ENCODE data around the gene AGXT.

The AGXT gene

DNA sequence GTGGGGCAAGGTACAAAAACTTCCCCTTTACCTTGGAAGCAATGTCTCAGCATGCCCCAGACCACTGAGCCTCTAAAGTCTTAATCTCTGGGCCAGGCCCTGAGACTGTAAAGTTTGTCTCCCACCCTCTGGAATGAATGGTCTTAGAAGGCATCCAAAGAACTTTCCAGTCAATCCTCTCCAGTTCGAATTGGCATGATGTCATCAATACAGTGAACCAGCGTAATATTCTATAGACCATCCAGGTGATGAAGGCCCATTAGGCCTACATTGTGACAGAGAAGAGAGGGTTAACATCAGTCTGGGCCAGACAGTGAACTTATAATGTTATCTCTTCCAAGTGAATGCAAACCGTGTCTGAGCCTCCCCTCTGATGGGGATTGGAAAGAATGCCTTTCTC, 16.1 kb downstream of the AGXT start:
- no peak overlapping the region for H3K4me3 ChIP-seq (ENCODE audit: low read depth, low read length)
- TF ChIP-seq, protein P1, sequence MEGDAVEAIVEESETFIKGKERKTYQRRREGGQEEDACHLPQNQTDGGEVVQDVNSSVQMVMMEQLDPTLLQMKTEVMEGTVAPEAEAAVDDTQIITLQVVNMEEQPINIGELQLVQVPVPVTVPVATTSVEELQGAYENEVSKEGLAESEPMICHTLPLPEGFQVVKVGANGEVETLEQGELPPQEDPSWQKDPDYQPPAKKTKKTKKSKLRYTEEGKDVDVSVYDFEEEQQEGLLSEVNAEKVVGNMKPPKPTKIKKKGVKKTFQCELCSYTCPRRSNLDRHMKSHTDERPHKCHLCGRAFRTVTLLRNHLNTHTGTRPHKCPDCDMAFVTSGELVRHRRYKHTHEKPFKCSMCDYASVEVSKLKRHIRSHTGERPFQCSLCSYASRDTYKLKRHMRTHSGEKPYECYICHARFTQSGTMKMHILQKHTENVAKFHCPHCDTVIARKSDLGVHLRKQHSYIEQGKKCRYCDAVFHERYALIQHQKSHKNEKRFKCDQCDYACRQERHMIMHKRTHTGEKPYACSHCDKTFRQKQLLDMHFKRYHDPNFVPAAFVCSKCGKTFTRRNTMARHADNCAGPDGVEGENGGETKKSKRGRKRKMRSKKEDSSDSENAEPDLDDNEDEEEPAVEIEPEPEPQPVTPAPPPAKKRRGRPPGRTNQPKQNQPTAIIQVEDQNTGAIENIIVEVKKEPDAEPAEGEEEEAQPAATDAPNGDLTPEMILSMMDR (IDR thresholded peaks at IDR 0.05; ENCODE audit: low read depth, low read length): no peak

DNA sequence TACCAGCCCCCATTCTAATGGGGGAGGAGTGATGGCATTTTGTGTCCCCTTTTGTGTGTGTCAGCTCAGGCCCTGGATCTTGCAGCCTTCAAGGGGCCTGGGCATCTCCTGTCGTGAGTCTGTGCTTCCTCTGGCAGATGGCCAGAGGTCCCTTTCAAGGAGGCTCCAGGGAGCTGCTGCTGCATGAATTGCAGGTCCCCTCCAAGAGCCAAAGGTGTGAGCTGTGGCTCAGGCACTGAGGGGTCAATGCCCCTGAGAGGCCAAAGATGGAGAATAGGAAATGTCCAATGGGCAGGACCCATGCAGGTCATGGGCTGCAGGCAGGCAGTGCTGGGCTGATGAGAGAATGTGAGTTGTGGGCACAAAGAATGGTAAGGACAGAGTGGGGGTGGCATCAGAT, 16.9 kb downstream of the AGXT start:
- no peak overlapping the region for H3K4me3 ChIP-seq (ENCODE audit: low read depth, low read length)
- TF ChIP-seq, protein P1 (IDR thresholded peaks at IDR 0.05; ENCODE audit: low read depth, low read length): no peak

DNA sequence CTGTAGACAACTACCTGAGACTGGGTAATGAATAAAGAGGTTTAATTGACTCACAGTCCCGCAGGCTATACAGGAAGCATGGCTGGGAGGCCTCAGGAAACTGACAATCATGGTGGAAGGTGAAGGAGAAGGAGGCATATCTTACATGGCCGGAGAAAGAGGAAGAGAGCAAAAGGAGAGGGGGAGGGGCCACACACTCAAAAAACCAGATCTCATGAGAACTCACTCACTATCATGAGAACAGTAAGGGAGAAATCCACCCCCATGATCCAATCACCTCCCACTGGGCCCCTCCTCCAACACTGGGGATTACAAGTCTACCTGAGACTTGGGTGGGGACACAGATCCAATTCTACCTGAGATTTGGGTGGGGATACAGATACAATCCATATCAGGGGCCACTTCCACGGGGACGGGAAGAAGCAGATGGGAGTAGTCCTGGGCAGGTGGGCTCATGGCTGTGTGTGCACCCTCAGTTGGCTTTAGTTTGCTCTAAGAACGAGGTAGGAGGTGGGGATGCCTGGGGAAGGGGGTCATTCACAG, 17.5 kb downstream of the AGXT start:
- H3K4me3 ChIP-seq (ENCODE audit: low read depth, low read length): no peak overlapping the region
- TF ChIP-seq, protein P1 (IDR thresholded peaks at IDR 0.05; ENCODE audit: low read depth, low read length): no peak

DNA sequence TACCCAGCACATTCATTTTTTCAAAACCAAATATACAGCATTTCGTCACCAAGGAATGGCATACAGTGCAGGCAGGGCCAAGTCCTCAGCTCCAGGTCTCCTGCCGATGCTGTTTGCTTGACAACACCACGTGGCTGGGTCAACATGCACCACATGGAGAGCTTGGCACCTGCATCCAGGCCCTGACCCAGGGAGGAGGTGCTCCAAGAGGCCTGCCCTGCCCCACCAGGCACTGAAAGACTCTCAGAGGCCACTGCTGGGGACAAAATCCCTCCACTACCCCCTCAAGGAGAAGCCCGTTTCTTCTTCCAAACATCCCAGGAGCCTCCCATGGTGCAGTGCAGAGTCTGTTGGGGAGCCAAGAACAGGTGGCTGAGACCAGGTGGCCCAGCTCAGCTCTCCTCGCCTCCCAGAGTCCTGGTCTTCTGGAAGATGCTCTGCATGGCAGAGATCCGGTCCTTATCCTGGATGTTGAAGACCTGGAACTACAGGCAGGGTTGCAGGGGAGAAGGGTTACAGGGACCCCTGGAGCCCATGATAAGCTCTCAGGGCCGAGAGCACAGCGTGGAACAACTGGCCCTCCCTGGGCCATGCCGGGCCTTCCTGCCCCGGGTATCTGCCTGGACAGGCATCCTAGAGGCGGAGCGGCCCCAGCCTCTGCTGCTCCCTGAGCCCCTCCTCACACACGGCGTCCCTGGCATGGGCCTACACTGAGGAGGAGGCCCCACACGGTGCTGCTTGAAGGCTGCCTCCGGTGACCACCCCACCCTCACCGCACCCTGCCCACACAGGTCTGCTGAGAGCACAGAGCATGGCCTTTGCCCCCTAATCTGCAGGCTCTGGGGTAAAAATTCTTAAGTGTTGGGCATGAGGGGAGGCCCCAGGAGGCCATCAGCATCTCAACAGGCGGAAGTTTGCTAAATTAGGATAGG, 18.3 kb downstream of the AGXT start:
- no peak overlapping the region for H3K4me3 ChIP-seq (ENCODE audit: low read depth, low read length)
- TF ChIP-seq, protein P1 (IDR thresholded peaks at IDR 0.05; ENCODE audit: low read depth, low read length): no peak

DNA sequence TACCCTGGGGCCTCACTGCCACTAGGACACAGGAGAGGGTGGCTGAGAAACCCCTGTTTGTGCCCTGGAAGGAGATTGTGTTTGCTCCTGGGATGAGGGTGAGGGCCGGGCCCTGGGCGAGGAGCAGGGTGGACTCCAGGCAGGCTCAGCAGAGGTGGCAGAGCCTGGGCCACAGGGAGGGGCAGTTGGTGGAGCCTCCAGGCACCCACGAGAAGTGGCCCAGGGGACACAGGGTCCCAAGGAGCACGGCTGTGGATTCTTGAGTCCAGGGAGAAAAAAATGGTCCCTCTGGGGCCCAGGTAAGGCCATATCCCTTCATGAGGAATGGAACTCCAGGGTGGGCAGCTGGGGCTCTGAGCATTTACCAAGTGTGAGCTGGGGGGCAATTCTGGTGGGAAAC, 19.0 kb downstream of the AGXT start:
- TF ChIP-seq, protein P1 (IDR thresholded peaks at IDR 0.05; ENCODE audit: low read depth, low read length): no peak

DNA sequence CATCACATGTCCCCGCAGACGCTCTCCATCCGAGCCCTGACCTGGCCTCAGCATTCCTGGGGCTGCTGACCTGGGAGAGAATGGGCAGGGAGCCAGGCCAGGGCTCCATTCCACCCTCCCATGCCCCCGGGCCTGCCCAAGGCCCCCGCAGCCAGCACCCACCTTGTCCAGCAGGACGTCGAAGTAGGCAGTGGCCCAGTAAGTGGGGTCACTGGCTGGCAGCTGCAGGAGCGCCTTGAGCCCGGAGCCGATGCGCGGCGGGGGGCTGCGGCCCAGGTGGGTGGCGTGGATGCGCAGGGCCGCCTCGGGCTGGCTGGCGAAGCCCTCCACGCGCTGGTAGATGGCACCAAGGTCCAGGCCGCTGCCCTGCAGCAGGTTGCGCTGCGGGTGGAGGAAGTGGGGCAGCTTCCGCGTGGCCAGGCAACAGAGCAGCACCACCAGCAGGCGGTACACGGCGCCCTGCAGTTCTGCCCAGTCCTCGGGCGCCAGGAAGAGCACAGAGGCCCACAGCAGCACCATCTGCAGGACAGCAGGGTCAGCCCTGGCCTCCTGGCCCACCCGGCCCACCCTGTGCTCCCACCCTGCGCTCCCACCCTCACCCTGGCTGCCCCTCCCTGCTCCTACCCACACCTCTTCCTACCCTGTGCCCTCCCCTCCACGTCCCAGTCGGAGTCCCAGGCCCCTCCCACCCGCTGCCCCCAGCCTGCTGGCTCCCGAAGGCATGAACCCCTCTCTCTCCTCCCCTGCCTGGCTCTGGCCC, 19.7 kb downstream of the AGXT start:
- TF ChIP-seq, protein P1 (IDR thresholded peaks at IDR 0.05; ENCODE audit: low read depth, low read length): no peak
- H3K4me3 ChIP-seq (ENCODE audit: low read depth, low read length): no peak overlapping the region

More for the DNA sequence above, 19.0 kb downstream of the AGXT start:
- H3K4me3 ChIP-seq (ENCODE audit: low read depth, low read length): no peak overlapping the region
